NCI-H82 treated with DMSO at 0.1 percent for 48 hours (cell line): Measurements from ENCODE around the gene MON1A.
A peak's percentile ranks its signal among the peaks of the same experiment; 100 is the strongest.
"Not testable (repeated sequence)": the region's sequence is repeated elsewhere in the genome, so short reads cannot be mapped to it uniquely, and the experiment has no call there.

Experiments
- DNase-seq: peaks from one replicate; lab custom pipeline; 2025; ENCODE audit not compliant: unreplicated experiment; lab: John Stamatoyannopoulos, UW

Gene MON1A

DNA sequence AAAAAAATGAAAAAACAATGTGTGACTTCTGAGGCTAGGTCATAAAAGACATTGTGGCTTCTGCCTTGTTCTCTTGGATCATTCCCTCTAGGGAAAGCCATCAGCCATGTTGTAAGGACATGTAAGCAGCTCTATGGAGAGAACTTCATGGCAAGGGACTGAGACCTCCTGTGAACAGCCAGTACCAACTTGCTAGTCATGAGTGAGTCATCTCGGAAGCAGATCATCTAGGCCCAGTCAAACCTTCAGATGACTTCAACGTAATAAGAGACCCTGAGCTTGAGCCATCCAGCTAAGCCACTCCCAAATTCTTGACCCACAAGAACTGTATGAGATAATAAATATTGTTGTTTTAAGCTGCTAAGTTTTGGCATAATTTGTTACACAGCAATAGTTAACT is 4.9 kb downstream of the MON1A start:
- no peak for DNase-seq

DNA sequence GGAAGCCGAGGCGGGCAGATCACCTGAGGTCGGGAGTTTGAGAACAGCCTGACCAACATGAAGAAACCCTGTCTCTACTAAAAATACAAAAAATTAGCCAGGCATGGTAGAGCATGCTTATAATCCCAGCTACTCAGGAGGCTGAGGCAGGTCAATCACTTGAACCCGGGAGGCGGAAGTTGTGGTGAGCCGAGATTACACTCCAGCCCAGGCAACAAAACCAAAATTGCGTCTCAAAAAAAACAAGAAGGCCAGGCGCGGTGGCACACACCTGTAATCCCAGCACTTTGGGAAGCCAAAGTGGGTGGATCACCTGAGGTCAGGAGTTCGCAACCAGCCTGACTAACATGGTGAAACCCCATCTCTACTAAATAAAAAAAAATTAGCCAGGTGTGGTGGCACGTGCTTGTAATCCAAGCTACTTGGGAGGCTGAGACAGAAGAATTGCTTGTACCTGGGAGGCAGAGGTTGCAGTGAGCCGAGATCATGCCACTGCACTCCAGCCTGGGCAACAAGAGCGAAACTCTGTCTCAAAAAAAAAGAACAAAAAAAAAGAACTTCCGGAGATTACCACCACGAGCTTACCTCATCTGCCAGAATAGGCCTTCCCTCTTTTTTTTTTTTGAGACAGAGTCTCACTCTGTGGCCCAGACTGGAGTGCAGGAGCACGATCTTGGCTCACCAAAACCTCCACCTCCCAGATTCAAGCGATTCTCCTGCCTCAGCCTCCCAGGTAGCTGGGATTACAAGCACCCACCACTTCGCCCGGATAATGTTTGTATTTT is 11.6 kb downstream of the MON1A start:
- not testable (repeated sequence) for DNase-seq

DNA sequence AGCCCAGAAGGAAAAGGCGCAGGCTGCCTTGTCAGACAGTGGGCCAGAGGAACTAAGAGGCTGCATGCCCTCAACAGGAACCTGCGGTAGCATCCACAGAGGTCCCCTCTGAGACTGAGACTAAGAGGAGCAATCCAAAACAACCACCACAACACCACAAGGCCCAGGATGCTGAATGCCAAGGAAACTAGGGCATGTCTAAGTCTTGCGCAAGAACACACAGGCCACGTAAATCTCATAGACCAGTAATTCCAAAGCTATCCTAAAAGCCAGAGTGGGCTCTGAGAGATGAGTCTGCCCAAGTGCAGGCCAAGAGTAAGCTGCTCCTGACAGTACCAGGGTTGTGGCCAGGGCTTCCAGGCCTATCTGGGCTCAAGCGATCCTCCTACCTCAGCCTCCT is 12.9 kb downstream of the MON1A start:
- no peak for DNase-seq

DNA sequence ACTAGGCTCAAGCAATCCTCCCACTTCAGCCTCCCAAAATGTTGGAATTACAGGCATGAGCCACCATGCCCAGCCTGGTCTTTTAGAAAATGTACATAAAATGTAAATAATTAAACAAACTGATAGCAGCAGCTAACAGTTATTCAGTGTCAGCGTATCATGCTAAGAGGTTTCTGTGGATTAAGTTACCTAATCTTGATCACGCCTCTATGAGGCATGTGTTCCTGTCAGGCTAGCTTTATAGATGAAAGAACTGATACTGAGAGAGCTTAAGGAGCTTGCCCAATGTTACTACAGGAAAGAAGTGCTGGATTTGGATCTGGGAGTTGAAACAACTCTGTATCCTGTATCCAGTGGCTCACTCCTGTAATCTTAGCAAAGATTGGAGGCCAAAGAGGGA is 14.7 kb downstream of the MON1A start:
- peak; percentile 43 for DNase-seq

DNA sequence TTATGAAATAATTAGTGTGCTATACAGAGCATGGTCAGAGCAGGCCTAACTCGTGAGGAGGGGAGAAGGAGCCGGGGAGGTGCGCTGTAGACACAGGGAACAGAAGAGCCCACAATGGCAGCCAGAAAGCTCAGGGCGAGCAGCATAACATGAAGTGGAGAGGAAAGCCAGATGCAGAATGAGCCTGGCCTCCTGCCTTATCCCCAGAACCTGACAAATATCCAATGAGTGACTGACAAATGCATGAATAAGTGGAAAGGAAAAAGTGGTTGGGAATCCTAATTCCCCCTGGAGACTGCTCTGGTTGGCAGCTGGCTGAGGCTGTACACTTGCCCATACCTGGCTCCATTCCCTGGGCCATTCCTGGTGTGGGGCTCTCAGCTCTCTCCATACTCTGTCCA is 16.7 kb downstream of the MON1A start:
- peak; percentile 74 for DNase-seq

DNA sequence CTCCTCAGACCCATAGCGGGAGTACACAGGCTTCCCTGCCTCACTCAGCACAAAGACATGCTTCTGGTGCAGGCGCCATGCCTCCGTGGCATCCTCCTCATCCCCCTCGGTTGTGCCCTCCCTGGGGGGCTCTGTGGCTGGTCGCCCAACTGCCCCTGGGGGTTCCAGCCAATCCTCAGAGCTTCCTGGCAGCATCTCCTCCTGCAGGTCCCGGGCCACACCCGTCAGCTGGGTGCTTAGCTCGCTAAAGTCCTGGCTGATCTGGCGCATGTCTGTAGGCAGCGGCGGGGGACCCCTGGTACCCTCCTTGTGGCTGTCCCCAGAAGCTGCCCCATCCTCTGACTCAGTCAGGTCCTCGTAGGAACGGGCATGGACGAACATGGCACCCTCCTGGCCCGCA is 18.0 kb downstream of the MON1A start:
- no peak for DNase-seq

DNA sequence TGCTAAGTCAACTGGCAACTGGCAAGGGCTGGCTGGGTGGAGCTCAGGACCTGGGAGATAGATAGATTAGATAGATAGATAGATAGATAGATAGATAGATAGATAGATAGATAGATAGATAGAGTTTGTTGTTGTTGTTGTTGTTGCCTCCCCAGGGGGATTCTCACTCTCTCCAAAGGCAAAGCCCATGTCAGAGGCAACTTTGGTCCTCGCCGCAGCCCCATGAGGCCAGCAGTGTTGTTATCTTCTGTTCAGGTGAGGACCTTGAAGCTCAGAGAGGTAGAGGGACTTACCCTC is 18.5 kb downstream of the MON1A start:
- DNase-seq, result no peak

DNA sequence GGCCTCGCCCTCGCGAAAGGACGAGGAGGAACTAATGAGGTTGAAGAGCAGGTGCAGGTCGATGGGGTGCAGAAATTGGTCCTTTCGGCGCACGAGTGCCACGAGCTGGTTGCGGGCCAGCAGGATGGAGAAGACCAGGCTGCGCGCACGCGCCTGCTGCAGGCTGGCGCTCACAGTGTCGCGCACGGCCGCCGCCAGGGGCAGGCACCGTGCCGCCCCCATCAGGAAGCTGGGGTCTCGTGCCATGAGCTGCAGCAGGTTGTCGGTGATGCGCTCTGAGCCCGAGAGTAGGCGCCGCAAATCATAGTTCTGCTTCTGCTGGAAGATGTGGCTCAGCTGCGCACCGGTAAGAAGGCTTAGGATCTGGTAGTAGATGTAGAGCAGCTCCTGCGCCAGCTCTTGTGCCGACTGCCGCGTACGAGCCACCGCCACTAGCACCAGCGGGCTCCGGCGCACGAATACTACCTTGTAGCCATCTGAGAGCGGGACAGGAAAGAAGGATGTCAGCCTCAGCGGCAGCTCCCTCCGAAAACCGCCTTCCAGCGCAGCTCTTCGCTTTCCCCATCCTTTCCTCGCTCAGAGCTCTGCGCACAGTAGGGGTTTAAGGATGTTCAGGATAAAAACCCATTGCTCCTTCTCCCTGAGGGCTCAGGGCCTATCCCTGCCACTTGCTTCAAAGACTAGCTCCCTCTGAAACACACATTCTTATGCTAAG is 19.0 kb downstream of the MON1A start:
- DNase-seq, result no peak

DNA sequence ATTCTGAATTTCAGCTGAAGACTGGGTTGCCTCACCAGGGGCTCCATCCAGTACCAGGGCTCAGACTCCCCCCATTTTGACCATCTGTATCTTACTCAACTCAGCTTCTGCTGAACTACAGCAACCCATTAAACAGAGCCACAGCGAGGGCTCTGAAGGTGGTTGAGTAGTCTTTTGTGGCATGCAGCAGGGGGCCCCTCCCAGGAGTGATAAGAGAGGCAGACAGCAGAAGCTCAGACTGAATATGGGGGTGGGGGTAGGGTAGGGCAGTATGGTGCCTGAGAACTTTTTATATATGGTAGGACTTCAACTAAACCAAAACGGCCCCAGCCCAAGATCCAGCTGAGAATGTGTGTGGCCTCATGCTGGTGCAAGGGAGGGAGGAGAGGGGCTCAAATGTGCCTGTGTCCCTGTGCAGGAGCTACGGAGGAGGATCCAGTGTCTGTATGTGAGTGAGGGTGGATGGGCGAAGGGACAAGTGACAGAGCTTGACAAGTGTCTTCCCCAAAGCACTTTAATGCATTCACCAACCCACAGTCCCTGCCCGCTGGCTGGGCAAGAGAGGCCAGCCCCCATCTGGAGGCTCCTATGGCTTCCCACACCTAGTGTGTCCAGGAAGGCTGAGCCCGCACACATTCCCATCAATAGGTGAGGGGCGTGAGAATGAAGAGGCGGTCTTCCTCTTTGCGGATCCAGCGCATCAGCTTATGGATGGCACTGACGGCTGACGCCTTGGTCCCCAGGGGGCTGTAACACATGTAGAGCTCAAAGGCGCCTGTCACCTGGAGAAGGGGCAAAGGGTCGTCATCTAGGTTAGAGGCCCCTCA is 21.0 kb downstream of the MON1A start:
- DNase-seq, result no peak

DNA sequence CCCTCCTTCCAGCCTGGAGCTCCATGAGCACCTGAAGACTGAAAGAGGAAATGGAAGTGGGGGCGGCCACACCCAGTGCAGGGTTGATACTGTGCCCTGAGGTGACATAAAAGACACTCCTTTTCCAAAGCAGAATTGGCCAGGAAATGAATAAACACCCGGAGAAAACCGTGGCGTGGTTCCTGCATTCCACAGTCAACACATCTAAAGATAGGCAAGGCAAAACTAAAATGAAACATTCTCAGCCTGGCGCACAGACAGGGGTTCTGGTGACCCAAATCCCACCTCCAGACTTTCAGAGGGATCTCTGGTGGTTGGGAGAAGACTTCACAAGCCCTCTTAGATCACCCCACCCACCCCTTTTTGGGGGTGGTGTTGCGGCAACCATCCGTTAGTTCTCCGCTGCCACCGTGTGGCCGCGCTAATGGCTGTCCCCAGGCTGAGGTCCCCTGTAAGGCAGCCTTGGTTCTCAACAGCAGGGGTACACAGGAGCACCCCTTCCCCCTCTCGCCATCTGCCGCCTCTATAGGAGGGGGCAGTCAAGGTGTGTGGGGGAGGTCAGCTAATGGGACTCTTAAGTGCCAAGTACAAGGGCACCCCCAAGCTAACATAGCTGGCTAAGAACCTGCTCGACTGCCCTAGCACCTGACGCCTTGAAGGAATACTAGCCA is 23.4 kb downstream of the MON1A start:
- no peak for DNase-seq

DNA sequence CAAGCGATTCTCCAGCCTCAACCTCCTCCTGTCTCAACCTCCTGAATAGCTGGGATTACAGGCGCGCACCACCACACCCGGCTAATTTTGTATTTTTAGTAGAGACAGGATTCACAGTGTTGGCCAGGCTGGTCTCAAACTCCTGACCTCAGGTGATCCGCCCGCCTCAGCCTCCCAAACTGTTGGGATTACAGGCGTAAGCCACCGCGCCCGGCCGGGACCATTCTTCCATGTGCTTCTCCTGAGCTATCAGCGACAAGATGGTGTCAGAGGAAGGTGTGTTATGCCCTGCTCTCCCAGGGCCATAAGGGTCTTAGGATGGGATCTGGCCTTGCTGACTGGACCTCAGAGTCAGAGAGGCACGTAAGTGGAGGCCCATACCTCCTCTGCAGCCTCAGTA is 25.2 kb downstream of the MON1A start:
- not testable (repeated sequence) for DNase-seq

DNA sequence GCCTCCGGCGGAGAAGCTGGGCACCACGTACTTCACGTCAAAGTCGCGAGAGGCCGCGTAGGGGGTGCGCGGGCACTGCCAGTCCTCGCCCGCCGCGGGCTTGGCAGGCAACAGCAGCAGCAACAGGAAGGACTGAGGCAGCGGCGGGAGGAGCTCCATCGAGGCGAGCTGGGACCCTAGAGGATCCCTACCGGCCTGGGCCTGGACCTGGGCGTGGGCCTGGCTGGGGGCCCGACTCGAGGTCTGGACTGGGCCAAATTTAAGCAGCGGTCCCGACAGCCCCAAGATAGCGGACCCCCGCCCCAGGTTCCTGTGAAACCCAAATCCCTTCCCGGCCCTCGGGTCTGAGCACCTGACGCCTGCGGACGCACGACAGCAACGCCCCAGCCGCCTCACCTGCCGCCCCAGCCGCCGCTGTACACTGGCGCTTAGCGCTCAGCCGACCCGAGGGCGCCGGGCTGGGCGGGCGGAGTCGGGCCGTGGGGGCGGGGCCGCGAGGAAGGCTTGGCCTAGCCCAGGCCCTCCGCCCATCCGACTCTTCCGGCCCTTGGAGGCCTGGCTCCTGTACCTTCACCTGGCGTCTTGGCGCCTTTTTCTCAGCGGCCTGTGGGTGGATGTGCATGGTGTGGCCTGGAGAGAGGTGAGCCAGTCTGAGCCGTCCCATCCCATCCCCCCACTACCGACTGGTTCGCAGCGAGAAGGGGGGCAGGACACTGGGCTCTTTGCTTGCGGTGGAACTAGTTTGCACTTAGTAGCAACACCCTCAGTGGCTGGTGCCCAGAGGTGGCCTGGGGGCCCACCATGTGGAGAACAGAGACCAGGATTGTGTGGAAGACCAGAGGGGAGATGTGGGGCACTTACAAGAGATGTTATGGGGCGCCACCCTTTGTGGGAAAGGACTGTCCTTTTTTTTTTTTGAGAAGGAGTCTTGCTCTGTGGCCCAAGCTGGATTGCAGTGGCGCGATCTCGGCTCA is 25.9 kb downstream of the MON1A start, which contains the start of gene MST1R:
Gene MST1R (minus strand): TSS at position 423 of the 974 bp plus-strand sequence. CDS start 264 bp downstream, at position 159.
- no peak for DNase-seq

DNA sequence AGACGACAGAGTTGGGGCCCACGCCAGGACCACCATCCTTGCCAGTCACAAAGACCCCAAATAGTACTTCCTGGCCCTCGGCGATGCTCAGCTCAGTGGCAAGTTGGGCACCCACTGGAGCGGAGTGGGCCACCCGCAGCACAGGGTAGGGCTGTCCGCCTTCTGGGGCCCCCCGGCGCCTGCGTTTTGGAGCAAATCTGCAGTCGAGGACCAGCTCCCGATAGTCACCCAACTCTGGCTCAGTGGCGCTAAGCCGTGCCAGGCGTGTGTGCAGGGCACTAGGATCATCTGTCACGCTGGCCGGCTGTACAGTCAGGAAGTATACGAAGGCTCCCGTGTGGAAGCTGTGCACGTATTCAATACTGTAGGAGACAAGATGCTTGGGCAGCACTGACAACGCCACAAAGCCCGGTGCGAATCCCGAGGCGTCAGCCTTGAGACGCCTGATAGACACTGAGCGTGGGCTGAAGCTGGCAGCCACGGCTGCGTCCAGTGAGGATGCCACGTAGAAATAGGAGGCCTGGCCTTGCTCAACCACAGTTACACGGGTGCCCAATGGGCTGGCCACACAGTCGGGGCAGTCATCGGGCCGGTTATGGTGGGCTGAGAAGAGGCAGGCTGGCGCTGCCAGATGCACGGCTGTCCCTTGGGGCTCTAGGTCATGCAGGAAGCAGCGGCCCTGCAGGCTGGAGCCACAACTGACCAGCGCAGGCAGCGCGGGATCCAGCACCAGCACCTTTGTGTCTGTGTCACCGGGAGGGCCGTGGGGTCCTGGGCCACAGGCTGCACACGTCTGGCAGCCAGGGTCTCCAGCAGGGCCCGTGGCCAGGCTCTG is 26.9 kb downstream of the MON1A start:
- no peak for DNase-seq

DNA sequence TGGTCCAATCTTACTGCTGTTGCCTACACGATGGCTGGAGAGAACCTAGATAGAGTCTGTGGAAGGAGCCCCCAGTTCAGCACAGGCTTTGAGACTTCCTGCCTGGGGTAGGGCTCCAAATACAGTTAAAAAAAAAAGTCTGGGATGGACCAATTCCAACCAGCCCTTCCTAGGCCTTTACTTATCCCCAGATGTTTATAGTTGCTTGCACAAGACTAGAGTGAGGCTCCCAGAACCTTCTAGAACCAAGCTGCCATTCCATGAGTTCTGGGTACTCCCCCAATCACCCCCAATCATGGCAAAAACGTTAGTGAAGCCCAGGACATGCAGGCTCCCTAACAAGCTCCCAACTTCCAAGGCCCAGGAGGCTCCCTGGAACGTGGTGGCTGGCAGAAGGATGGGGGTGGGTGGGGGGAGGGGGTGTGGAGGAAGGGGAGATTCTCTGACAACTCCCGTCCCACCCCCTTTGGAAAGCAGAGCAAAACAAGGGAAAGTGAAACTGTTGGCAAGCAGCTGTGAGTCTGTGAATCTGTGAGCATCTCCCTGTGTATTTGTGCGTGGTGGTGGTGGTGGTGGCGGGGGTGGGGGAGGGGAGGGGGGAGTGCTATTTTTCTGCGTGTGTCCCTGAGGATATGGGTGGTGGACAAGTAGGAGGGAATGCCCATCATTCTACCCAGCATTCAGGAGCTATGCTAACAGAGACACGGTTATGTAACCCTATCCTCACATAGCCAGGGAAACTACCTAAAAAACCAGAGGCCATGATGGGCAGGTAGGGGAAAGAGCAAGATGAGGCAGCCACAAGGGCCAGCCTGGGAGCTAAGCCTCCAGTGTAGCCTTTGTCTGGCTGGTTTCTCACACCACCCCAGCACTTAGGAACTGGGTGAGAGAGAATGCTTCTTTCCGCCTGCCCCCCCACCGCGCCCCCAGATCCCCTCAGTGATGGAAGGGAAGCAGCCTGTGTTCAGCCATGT is 28.0 kb downstream of the MON1A start:
- no peak for DNase-seq

DNA sequence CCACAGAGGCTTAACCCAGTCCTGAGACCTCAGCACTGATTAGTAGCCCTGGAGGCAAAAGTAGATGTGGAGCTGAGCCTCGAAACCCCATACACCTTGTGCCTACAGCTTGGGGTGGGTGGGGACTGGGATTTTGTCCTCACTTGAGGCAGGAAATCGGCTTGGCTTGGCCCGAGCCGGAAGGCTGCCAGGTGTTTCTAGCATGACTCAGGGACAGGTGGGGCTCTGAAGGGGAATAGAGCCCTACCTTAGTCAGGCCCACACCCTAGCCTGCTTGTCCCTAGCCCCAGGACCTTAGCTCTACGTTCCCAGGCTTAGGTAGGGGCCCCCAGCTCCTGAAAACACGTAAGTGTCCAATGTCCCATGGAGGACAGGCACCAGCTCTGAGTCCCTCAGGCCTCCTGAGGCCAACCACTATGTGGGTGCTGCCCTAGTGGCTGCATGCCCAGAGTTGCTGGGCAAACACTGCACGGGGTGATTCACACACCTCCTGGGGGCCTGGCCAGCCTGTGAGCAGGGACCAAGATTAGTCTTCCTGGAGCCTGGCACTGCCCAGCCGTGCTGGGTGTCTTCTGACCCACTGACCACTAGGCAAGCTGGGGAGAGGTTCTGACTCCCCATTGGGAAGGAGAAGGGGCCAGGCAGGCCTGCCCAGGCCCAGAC is 29.0 kb downstream of the MON1A start:
- no peak for DNase-seq

DNA sequence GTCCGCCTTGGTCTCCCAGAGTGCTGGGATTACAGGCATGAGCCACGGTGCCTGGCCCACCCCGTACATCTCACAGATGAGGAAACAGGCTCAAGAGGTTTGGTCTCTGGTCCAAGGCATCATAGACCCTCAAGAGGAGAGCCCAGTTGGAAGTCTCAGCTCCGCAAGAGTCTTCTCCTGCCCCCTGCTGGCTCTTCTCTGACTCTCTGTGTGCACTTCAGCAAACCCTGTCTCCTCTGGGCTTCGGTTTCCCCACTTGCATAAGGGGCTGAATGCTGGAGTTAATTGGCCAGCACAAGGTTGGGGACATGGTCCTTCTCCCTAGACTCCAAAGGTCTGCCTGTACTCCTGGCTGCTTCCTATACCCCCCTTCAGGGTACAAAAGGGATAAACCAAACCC is 29.8 kb downstream of the MON1A start:
- peak; percentile 4 for DNase-seq

DNA sequence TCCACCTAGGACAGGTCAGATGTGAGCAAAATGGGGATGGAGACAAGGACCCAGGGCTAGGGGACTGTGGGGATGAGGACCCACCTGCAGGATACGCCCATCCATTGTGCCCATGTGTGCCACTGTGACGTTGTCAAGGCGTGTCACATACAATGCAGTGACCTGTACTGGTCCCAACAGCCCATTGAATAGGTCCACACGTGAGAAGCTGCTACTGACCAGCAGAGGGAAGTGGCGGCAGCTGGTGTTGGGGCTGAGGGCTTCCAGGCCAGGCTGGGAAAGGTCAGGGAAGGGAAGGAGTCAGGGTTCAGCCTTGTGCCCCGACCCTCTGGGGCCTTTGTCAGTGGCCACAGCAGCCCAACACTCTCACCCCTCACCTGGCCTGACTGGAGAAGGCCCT is 30.6 kb downstream of the MON1A start:
- no peak for DNase-seq

DNA sequence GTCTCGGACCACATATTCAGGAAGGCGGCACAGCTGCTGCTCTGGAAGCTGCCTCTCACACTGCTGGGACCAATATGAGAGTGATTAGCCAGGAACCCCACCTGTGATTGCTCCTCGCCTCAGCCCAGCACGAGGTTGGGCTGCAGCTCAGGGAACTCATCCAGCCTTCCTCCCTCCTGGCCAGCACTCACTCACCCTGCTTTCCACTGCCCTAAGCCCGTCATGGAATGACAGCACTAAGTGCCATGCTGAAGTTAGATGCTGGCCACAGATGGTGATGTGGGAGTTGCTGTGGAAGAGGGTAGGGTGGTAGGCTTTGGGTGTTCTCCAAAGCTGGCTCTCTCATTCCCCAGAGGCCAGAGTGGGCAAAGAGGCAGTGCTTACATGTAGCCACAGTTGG is 33.3 kb downstream of the MON1A start:
- no peak for DNase-seq
